GM19438 (cell line): Measurements from ENCODE around the gene RNF20.
"Not testable (repeated sequence)": the region's sequence is repeated elsewhere in the genome, so short reads cannot be mapped to it uniquely, and the experiment has no call there.

ENCODE experiments used
- ATAC-seq: cut with Tn5 transposase; IDR thresholded peaks from one replicate; pipeline ENCODE4 v1.9.1; 2021; ENCODE audit warnings: low read depth; ENCODE audit not compliant: unreplicated experiment

Gene RNF20, protein sequence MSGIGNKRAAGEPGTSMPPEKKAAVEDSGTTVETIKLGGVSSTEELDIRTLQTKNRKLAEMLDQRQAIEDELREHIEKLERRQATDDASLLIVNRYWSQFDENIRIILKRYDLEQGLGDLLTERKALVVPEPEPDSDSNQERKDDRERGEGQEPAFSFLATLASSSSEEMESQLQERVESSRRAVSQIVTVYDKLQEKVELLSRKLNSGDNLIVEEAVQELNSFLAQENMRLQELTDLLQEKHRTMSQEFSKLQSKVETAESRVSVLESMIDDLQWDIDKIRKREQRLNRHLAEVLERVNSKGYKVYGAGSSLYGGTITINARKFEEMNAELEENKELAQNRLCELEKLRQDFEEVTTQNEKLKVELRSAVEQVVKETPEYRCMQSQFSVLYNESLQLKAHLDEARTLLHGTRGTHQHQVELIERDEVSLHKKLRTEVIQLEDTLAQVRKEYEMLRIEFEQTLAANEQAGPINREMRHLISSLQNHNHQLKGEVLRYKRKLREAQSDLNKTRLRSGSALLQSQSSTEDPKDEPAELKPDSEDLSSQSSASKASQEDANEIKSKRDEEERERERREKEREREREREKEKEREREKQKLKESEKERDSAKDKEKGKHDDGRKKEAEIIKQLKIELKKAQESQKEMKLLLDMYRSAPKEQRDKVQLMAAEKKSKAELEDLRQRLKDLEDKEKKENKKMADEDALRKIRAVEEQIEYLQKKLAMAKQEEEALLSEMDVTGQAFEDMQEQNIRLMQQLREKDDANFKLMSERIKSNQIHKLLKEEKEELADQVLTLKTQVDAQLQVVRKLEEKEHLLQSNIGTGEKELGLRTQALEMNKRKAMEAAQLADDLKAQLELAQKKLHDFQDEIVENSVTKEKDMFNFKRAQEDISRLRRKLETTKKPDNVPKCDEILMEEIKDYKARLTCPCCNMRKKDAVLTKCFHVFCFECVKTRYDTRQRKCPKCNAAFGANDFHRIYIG

DNA sequence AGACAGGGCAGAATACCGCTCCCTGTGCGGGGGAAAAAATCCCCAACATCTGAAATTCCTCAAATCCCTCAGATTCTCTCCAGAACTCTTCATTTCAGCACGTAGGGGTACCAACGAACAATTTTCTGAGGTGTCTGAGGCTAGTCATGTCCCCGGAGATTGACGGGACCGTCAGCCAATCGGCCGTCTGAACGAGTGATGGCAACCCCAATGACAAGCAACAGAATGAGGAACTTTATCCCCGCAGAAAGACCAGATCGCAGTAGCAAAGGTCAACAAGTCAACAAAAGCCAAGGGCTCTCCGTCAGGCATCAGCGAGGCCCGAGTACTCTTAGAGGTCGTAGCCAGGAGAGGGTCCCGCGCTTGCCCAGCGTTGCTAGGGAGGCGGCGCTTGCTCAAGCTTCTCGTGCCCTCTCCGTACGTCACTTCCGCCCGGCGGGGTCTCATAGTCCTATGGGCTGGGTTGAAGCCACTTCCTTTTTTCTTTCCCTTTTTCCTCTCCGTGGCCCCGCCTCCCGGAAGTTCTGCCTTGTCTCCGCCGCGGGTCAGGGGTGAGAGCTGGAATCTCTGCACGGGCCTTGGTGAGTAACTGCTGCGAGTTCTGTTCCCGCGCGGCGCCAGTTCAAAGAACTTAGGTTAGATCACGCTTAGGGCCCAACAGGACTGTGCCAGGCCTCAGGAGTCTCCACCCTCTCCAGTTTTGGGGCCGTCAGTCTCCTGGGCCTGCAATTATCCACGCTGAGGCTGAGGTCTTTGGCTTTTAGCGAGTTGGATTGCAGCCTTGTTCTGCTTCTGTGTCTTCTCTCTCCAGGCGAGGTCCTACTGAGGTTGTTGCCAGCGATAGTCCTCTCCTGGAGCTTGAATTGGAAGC is at the start of gene RNF20:
TSS of gene RNF20 (plus strand) at position 520 of the 871 bp plus-strand sequence. CDS start 1,571 bp downstream, outside the sequence.
- peak; percentile 98 for ATAC-seq

DNA sequence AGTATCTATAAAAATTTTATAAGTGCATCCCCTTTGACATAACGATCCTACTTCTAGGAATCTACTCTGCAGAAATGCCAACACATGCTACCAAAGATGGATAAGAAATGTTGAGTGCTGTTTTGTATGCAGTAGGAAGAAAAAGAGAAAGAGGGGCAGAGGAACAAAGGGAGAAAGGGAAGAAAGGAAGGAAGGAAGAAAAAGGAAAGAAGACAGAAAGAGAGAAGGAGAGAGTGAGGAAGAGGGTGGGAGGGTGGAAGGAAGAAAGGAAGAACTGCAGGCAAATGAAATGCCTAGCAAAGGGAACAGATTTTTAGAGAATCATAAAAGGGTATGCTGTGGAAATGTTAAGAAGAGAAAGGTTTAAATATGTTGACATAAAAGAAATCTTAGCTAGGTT is 49.6 kb upstream of the RNF20 start:
- ATAC-seq: no peak

DNA sequence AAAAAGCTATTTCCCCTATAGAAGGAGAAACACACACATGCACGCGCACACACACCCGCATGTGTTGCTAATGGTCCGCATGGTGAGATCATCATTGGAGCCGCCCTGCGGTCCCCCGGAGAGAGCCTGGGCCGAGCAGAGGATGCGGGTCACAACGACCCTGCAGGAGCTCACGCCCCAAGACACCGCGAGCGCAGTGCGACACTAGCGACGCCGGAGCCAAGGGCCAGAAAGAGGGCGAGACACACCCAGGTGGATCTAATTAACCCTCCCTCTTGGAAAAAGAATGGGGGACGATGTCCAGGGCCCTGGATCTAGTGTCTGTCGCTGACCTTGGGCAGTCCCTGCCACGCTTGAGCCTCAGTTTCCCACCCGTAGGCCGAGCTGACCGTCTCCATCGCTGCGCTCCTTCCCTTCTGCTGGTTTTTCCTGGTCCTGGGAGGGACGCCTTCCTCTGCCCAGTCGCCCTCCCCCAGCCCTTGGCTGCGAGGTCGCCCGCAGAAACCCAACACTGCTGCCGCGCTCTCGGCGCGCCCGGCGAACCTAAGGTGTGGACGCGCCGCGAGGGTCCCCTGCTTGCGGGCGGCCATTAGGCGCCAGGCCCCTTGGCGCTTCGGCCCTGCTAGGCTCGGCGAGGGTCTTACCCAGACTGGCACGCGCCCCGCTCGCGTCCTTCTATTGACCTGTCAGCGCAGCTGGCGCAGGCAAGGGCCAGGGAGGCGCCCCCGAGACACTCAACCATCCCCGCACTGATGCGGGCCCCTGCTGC is 47.5 kb upstream of the RNF20 start:
- no peak for ATAC-seq

DNA sequence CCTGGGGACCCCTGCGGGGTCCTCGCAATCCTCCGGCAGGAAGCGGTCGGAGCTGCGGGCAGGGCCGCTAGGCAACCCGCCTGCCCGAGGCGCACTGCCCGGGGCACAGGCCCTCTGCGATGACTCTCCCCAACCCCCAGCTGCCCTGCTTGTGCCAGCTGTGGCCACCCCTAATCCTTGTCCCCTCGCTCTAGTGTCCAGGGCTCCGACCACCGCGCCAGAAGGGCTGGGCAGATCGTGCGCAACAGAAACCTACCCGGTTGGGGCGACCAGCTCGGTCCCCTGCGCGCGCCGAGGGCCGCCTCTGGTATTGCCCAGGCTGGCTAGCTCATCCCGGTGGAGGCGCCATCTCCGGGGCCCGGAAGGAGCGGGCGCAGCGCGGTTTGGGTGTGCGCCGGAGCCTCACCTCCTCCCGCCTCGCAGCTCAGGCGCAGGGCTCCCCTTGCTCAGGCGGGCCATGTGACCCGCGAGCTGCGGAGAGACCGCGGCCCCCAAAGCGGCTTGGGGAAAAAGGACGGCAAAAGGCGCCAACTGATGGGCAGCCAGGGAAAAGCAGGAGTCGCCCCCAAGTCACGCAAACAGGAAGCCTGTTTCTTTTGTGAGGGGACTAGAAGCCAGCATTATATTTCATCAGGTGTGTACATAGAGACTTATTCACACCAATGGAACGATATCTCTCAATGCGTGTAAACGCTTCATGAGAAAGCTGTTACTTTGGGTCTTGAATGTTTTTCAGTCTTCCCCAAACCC is 46.8 kb upstream of the RNF20 start:
- peak; percentile 63 for ATAC-seq

DNA sequence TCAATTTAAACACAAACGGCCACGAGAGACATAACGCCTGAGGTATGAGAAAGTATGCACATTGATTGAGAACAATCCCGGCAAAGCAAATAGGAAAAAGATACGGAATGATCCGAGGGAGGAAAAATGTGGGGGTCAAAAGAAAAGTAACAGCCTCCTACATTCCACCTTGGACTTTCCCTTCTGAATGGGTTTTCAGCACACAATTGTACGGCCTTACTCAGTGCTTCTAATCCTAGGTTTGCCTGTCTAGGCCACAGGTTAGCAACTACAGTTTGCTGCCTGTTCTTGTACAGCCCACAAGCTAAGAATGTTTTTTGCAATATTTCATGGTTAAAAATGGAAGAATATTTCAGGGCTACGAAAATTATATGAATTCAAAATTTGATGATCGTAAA is 46.2 kb upstream of the RNF20 start:
- peak; percentile 13 for ATAC-seq

DNA sequence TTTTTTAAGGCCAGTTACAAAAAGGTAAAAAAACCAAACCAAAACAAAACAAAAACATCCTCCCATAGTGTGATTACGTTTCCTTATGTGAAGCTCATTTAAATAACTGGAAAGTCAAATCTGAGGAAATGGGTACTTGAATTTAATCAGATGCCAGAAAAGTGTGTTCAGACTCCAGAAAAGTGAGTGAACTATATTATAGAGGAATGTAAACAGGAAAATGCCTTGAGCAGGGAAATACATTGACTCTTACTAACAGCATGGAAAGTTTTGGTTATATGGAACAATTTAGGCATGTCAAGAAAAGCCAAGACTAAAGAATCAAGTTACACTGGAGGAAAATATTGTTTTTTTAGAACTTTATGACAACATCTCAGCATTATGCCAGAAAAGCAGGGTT is 37.8 kb upstream of the RNF20 start:
- no peak for ATAC-seq

DNA sequence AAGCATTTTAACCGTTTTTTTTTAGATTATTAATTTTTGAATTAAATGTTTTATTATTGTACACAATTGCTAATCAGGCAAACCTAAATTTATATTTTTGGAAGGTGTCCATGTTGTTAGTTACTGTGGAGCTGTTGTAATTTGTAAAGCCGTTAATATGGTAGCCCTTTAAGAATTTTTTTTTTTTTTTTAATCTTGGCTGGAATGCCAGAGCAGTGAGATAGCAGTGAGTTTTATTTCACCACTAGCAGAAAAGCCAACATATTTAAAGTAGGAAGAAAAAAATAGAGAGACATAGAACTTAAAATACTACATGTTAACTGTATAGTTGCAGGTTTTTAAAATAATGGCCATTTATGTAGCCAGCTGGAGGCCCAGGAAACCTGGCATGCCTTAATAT is 35.3 kb upstream of the RNF20 start:
- no peak for ATAC-seq

DNA sequence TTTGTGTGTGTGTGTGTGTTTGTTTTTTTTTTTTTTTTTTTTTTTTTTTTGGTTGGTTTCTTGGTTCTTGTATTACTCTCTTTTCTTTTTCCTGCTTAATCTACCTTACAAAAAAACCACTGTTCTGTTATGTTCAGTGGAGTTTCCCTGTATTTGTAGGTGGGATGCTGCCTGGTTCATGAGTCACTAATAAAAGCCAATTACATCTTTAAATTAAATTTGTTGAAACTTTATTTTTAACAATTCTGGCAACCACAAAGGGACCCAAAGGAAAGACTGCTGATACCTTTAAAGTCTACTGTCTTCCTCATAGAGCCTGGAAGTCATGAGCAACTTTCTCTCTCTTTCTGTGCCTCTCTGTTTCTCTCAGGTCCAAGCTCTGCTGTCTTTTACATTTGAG is 29.5 kb upstream of the RNF20 start:
- no peak for ATAC-seq

DNA sequence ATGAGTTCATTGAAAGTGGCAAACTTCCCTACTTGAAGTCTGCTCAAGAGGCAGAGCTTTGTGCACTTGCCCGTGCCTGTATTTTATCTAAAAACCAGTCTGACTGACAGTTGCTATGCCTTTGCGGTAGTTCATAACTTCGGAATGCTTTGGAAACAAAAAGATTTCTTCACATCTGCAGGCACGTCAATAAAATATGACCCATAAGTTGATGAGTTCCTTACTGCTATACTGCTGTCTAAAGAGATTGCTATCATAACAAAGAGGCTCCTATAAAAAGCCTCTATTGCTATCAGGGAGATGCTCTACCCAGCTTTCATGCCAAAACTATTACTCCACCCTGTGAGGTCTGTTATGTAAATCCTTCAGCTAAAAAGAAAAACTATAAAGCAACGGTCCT is 25.4 kb upstream of the RNF20 start:
- ATAC-seq: no peak

DNA sequence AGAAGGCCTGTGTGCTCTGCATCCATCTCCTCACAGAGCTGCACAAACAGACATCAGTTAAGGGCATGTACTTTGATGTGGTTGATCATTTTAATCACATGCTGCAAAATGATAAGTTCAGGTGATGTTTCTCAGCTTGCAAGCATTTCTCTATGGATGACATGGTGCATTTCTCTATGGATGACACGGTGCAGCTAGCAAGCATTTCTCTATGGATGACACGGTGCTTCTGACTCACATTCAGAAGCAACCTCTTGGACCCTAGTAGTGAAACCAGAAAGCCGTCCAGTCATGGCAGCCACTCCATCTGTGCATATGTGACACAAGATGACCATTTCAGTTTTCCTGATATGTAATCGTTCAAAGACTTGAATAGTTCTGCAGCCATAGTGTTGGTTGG is 24.1 kb upstream of the RNF20 start:
- no peak for ATAC-seq

DNA sequence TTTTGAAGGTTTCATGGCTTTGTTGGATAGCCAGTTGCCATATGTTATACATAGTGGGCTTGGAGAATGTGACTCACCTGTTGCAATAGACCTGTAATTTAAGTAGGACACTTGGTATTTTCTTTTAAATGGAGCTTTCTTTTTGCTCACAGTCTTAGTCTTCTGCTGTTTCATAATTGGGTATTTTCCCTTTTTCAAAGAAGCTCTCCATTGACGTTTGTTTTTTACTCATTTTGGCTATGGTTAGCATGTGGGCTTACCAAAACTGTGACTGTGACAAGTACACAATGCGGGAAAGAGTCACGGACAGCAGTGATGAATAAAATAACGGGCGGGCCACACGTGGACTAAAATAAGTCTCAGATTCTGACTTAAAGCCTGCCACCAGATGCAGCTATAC is 23.2 kb upstream of the RNF20 start:
- no peak for ATAC-seq

DNA sequence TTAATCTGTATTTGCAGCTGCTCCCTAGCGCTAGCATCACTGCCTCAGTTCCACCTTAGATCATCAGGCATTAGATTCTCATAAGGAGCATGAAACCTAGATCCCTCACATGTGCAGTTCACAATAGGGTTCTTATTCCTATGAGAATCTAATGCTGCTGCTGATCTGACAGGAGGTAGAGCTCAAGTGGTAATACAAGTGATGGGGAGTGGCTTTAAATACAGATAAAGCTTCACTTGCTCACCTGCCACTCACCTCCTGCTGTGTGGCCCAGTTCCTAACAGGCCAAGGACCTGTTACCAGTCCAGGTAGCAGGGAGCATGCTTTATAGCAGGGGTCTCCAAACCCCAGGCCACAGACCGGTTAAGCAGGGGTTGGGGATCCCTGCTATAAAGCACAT is 22.6 kb upstream of the RNF20 start:
- no peak for ATAC-seq

DNA sequence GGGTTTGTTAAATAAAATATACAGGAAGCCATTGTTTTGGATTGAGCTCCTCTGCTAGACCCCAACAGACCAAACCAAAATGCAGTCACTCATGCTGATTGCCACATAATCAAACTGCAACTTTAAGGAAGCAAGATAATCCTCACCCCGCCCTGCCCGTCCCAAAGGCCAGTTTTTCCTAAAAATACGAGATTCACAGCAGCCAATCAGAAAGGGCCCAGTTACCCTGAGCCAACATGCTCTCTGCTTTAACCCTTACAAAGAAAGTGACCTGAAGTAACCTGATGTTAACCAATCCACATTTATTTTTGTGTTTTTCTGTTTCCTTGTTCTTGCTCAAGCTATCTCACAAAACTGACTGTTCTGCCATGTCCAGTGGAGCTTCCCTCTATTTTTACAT is 21.5 kb upstream of the RNF20 start:
- ATAC-seq: no peak

DNA sequence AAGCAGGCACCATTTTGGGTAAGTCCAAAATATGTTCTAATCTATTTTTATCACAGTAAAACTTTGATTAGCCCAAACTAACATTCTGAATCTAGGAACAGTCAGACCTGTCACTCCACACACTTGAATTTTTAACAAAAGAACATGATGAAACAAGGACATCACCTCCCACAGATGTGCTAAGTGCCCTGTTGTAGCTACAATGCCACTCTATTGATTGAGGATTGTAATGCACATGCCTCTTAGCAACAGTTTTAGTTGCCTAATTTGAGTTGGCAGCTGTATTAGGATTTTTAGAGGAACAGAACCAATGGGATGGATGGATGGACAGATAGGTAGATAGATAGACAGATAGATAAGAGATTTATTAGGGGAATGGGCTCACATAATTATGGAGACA is 20.3 kb upstream of the RNF20 start:
- no peak for ATAC-seq

DNA sequence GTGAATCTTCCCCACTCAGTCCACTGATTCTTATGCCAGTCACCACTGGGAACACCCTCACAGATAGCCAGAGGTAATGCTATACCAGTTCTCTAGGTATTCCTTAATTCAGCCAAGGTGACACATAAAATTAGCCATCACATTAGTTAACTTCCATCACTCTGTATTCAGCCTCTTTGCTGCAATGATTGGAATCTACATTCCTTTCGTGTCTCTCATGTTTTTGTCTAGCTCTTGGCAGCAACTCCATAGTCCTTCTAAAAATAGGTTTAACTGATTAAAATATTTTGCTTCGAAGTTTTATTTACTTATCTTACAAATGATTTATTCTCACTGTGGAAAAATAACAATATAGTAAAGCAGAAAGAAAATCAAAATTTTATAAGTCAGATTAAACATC is 19.6 kb upstream of the RNF20 start:
- no peak for ATAC-seq

DNA sequence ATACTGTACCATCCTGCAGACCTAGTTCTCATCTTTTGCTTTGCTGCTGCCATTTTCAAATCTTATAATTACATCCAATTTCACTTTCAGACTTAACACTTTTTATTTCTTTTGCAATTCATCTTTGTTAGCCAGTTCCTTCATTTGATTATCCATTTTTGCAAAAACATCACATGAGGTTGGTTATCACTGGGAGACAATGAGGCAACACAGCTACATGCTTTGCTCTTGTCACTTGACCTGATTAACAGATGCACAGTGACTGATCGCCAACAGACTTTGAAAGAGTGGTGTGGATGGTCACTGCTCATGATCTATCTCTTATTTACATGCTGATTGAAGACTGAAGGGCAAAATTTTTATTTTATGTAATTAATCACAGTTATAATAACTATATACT is 17.0 kb upstream of the RNF20 start:
- no peak for ATAC-seq

DNA sequence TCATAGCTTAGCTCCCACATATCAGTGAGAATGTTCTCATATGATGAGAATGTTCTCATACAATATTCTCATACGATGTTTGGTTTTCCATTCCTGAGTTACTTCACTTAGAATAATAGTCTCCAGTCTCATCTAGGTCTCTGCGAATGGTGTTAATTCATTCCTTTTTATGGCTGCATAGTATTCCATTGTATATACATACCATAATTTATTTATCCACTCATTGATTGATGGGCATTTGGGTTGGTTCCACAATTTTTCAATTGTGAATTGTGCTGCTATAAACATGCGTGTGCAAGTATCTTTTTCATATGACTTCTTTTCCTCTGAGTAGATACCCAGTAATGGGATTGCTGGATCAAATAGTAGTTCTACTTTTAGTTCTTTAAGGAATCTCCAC is 15.2 kb upstream of the RNF20 start:
- ATAC-seq: not testable (repeated sequence)

DNA sequence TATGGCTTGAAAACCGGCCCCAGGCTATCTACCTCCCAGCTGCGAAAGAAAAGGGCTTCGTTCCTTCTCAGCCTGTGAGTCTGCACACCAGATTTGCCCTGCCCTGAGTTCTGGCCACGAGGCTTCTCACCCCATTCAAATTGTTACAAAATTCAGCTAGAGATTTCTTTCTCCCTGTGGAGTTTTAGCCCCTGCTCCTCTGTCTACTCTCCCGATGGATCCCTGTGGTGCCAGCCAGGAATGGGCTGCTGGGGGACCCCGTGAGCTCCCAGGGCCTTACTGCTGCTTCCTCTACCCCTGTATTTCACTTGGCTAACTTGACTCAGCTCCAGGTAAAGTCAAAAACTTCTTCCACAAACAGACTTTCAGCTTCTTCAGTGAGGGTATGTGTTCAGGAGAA is 9.3 kb upstream of the RNF20 start:
- no peak for ATAC-seq

DNA sequence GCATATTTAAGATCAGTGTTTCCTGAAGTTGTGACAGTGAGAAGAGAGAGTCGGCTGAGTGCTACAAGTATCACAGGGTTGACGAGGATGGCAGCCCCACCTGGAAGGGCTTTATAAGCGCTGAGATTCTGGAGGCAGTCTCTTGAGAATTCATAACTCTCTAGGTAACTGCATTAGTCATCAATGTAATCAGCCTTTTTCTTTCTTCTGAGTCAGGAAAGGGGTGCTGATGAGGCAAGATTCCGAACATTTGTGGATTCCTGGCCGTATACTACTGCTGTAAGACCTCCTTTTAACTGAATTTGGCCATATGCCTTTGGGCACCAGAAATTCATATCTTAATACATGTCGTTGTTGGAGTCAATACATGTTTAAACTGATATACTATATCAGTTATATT is 6.6 kb upstream of the RNF20 start:
- no peak for ATAC-seq
